ENCODE results near the gene ABCC1.

- no peak for TF ChIP-seq CTCF (IDR thresholded peaks at IDR 0.05; ENCODE audit: low read depth, low read length)
- TF ChIP-seq EZH2phosphoT487 (IDR thresholded peaks at IDR 0.05; ENCODE audit: low read depth), result no peak
Measured at GRCh38 chr16:16036359-16036792, 87.0 kb downstream of the ABCC1 start.
